MV-4-11 (cell line): ENCODE results near the gene CETP.
A peak's percentile ranks its signal among the peaks of the same experiment; 100 is the strongest.
"Not testable (repeated sequence)": the region's sequence is repeated elsewhere in the genome, so short reads cannot be mapped to it uniquely, and the experiment has no call there.

Source experiments
- DNase-seq: peaks from one replicate; lab custom pipeline; 2025; lab: John Stamatoyannopoulos, UW

The CETP gene

DNA sequence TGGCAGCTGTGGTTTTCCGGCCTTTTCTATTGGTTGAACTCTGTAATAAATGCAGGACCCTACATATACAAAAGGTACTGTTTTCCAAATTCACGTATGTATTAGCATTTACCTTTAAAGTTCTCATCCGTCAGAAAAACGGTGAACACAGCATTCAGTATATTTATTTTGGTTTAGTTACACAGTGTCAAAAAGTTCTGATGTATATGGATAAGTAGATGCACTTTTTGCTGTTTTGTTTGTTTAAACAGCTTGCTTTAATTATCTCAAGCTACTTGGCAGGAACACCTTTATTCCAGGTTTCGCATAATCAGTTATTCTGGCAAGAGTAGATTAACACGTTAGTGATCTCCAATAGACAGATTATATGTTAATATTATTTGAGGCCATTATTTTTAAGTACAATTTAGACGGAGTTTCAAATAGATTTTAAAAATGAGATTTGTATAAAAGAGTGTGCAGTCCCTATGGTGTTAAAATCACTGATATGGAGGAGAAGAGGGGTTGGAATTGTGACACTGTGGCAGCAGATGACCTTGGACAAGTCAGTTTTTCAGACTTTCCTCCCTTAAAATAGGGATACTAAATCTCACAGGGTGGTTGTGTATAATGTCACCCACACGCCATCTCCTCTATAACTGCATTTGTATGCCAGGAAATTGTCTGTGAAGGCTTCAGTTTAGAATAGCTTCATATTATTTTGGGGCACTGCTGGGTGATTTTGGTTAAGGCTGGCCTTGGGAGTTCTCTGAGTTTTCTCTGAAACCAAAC is 27.7 kb upstream of the CETP start:
- DNase-seq: no peak

DNA sequence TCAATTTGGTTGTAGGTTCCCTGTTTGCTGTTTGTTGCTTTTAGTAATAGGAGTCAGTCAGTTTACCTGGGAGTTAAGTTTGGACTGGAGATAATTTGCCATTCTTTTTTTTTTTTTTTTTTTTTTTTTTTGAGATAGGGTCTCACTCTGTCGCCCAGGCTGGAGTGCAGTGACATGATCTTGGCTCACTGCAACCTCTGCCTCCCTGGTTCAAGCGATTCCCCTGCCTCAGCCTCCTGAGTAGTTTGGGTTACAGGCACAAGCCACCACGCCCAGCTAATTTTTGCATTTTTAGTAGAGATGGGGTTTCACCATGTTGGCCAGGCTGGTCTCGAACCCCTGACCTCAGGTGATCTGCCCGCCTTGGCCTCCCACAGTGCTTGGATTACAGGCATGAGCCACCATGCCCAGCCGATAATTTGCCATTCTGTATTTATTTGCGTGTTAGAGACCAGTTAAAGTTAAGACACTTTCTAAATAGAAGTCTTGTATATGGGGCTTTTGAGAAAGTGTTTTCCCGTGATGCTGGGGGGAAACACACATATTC is 27.1 kb upstream of the CETP start:
- DNase-seq: not testable (repeated sequence)

DNA sequence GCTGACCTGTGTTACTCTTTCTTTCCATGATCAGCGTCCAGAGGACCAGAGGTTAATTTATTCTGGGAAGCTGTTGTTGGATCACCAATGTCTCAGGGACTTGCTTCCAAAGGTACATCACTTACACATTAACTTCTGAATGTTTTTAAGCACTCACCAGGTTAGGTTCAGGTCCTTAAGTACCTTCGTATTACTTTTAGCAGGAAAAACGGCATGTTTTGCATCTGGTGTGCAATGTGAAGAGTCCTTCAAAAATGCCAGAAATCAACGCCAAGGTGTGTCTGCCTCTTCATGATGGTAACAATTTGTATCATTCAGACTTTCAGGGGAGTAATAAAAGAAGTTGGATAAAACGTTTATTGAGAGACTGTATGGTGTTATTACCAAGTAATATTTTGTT is 26.5 kb upstream of the CETP start:
- DNase-seq: no peak

DNA sequence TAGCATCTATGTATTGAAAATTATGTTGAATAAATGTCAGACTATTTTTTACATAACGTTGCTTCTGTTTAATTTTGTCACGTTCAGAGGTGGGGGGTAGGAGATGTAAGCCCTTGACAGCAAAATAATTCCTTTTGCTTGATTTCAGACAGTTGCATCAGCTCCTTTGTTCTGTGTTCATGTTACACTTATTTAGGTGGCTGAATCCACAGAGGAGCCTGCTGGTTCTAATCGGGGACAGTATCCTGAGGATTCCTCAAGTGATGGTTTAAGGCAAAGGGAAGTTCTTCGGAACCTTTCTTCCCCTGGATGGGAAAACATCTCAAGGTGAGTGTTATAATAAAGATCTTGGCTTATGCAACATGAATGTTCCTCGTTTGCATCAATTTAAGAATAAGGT is 25.3 kb upstream of the CETP start:
- no peak for DNase-seq

DNA sequence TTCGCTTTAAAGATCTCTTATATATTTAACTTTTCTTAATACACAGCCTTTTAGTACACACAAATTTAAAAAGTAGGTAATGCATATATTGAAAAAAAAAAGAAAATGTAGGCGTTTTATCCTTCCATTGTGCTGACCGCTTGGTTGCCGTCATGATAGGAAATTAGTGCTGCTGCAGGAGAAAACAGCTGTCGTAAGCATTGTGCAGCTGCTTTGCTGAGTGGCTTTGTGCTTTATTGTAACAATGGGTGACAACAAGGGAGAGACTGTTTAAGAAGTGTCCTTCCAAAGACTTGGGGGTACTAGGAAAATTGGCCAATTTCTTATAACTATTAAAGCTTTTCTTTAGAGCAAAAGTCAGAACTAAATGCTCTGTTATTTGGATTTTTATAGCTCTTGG is 24.8 kb upstream of the CETP start:
- no peak for DNase-seq

DNA sequence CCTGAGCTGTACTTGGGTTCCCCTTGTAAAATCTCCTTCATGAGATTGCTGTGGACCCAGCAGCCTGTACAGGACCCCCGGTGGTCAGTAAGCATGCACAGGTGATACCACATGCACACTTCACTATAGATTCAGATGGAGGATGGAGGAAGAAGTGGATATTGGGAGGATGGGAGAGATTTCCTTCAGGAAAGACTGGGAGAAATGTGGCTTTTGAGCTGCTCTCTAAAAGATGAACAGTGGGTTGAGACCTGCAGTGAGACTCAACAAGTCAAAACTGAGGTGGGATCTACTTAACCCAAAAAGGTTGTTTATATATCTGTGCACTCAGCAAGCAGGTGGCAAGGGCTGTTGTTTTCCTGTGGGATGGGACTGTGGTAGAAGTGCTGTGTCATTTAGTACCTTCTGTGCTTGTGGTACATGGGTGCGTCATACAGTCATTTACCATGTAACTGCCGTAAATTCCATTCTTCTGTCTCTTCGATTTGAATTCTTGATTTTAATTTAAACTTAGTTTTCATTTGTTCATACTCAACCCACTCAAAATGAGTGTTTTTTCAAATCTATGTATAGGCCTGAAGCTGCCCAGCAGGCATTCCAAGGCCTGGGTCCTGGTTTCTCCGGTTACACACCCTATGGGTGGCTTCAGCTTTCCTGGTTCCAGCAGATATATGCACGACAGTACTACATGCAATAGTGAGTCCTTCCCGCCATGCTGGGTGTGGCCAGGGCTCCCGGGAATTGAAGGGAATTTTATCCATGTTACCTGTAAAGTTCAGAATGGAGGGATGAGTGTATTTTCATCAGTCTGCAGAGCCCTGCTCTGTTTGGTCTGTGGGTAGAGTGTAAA is 22.9 kb upstream of the CETP start:
- no peak for DNase-seq

DNA sequence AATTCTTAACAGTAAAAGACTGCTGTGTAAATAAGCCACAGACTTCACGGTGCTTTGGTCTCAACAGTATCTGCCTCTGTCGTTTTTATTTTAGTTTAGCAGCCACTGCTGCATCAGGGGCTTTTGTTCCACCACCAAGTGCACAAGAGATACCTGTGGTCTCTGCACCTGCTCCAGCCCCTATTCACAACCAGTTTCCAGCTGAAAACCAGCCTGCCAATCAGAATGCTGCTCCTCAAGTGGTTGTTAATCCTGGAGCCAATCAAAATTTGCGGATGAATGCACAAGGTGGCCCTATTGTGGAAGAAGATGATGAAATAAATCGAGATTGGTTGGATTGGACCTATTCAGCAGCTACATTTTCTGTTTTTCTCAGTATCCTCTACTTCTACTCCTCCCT is 21.9 kb upstream of the CETP start:
- no peak for DNase-seq

DNA sequence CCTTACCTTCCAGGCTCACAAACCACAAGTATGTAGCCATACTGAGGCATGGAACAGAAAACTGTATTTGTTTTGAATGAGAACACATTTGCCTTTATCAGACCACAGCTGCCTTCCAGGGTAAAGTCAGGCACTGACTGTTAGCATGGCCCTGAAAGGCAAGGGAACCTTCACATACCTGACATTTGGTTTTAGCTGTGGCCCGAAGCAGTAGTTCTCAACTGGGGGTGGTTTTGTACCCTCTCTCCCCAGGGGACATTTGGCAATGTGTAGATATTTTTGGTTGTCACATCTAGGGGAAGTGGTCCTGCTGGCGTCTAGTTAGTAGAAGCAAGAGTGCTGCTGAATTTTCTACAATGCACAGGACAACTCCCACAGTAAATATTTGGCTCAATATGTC is 20.7 kb upstream of the CETP start:
- DNase-seq: peak; percentile 20

DNA sequence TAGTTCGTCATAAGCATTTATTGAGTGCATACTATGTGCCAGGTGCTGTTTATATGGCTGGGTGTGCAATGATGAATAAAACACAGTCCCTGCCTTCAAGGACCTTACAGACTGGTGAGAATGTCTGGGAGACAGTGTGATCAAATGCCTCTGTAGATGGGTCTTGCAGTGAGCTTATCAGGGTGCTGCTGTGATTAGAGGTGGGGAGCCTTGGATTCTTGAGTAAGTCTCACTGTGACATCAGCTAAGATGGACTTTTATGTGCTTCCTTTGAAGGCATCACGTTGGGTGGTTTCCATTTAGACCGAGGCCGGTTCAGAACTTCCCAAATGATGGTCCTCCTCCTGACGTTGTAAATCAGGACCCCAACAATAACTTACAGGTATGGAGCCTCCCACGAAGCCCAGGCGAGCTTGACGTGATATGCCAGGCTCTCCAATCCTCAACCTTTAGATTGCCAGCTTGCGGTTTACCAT is 19.9 kb upstream of the CETP start:
- DNase-seq: no peak

DNA sequence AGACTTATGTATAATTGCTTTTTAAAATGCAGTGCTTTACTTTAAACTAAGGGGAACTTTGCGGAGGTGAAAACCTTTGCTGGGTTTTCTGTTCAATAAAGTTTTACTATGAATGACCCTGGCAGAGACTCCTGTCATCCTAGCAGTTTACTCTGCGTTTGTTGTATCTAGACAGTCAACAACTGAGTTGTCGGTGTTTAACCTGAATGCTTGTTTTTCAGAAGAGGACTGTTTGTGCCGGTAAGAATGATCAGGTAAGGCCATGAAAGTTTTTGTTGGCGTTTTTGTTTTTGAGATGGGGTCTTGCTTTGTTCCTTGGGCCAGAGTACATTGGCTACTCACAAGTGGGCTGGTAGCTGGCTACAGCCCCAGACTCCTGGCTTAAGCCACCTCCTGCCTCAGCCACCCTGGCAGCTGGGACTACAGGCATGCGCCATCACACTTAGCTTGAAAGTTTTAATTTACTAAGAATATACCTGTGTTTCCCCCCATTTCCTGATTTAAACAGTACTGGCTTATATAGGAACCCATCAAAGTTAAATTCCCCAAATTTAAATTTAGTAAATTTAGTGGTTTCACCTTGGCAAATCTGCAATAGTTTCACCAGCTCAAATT is 17.9 kb upstream of the CETP start:
- DNase-seq: no peak

DNA sequence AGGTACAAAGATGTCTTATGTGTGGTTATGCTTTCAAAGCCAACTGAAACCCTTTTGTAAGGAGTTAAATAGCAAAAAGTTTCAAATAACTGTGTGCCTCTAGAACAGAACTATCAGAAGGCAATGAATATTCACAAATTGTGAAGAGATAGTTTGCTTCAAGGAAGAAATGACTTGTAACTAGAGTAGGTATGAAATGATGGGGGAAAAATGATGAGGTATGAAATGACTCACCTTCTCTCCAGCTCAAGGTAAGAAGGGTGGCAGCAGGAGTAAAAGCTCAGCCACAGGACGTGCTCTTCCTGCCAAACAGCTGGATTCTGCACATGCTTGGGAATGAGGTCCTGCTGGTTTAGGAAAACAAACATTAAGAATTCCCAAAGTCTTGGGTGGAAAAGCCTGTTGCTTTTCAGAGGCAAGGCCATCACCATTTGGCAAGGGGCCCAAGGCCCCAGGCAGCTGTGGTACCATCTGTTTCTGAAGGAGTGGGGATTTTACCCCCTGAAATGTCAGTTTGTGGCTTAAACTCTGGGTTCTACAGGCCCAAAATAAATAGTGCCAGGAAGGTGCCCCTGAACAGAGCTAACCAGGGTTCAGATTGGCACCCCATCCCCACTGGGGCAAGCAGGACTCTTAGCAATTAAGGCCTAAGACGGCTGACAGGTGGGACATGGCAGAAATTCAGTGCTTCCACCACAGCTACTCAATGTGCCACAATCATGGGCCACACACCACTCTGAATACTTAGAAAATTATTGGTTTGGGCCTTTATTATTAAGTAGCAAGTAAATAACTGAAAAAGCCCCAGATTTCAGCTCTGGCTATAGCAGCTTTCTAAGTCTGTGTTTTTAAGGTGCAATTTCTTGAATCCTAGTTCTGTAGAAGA is 16.6 kb upstream of the CETP start:
- DNase-seq: no peak

DNA sequence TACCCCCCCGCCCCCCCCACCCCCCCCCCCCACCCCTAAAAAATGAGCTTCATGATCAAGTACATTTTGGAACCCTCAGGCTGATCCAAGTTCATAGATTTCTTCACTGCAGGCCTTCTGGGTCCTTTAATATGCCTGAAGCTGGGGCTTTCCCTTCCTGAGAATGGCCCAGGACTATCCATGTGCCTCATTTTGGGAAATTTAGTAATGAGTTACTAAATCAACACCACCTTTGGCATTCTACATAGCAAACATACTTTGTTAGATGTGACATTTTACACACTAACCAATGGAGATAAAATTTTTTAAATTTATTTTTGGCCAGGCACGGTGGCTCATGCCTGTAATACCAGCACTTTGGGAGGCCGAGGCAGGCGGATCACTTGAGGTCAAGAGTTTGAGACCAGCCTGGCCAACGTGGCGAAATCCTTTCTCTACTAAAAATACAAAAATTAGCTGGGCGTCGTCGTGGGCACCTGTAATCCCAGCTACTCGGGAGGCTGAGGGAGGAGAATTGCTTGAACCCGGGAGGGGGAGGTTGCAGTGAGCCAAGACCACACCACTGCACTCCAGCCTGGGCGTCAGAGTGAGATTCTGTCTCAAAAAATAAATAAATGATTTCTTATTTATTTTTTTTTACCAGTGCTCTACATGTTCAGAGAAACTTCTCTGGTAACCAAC is 15.8 kb upstream of the CETP start:
- DNase-seq: no peak

DNA sequence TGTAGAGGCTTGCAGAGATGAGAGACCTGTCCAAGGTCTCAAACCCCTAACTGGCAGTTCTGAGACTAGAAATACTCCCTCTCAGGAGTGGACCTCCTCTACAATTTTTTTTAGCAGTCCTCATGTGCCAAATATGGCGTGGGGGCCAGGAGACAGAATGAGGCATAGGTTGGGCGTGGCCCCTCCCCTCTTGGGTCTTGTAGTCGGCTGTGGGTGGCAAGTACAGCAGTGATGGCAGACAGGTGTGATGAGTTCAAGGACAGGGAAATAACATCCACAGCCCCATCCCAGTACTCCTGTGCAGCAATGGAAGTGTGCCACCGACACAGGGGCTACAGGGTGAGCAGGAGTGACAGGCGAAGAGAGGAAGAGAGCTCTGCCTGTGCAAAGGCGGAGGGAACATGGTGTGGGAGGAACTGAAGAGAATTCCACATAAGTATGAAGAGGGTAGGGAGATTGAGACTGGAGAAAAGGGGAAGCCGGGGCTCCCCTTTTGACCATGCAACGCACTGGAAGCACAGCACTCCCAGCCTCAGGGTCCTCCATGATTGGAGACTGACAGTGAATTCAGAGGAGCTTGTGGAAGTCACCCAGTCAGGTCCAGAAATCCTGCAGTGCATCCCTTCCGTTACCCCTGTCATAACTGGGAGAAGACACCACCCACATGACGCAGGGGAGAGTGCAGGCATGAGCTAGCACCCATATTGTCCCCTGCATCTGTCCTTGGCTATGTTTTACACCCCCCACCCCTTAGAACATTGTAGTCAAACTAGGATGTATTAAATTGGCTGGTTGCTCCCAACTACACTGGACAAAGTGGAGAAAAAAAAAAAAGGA is 14.8 kb upstream of the CETP start:
- no peak for DNase-seq

DNA sequence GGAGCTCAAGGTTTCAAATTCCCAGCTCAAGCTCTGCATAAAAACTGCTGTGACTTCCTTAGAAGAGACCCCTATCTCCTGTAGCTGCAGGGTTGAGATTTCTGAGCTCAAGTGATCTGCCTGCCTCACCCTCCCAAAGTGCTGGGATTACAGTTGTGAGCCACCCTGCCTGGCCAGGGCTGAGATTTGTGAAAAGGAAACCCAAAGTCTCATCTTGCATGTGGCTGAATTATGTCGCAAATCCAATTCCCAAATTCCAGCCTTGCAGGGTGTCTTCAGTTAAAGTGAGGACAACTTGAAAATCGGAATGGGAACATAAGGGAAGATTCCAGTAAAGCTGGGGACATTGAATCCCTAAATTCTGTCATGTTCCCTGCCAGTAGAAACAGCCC is 14.2 kb upstream of the CETP start:
- no peak for DNase-seq

DNA sequence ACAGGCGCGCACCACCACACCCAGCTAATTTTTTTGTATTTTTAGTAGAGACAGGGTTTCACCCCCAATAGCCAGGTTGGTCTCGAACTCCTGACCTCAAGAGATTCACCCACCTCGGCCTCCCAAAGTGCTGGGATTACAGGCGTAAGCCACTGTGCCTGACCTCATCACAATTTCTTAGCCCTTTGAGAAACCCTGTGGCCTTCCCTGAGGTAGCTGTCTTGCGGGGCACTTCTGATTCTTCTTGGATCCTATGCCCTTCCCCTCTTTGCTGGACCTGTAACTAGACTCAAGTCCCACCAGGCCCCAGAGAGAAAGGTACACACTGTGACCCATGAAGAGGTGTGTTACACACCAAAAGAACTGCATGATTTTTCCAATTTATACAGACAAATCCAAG is 13.5 kb upstream of the CETP start:
- no peak for DNase-seq

DNA sequence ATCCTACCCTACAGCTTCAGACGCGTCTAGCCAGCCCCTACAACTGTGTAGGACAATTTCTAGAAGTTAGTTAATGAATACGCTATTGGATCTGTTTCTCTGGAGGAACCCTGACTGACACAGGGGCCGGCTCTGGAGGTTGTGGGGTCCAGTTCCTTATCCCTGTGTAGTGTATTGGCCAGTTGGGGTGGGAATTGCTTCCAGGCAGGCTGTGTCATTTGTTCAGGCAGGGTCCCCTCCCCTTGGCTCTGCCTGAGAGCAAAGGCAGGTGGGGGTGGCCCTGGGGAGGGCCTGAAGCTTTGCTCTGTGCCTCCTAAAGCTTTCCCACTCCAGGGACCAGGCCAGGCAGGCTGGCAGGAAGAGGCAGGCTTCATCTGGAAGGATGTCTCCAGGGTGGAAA is 11.7 kb upstream of the CETP start:
- DNase-seq: no peak

DNA sequence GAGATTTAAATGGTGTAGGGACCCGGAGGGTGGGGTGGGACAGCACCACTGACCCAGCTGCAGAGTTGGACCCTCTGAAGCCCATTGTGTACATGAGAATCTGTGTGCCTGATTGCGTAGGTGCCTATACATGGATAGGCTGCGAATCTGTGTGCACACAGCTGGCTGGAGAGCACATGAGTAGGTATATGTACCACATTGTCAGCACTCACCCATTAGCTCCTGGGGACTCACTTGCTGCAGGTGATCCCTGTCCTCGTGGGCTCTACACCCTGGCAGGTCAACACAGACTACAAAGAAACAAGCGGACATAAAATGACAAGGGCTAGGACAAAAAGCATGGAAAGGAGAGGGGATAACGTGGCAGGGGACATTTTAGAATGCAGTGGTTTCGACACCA is 11.3 kb upstream of the CETP start:
- DNase-seq: no peak

DNA sequence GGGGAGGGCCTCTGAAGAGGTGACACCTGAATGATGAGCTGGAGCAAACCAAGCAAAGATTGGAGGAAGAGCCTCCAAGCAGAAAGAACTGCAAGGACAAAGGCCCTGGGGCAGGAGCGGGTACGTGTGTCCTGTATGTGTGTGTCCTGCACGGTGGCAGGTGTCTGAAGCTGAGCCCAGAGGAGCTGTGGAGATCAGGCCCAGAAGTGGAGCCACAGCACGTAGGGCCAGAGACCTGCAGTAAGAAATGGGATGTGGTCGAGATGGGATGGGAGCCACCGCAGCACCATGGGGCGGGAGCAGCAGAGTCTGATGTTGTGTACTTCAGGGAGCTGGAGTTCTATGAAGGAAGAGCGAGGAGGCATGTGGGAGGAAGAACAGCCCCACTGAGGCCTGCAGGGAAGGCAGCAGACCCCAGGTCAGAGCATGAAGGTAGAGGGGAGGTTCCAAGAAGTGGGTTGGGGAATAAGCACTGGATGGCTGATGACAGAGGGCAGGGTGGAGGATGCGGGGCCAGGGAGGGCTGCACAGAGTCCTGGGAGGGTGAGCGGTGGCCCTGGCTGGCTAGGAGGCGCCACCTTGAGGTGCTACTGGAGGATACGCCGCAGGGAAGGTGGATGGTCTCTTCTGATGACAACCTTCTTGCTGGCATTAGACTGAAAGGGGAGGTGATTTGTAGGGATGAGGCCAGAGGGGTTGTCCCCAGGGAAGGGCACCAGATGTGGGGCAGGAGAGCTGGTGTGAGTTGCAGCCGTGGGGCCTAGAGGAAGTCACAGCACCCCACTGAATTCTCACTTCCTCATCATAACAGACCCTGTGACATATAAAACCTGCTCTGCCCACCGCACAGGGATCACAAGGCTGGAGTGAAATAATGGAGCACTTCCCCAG is 10.6 kb upstream of the CETP start:
- DNase-seq: peak; percentile 99

DNA sequence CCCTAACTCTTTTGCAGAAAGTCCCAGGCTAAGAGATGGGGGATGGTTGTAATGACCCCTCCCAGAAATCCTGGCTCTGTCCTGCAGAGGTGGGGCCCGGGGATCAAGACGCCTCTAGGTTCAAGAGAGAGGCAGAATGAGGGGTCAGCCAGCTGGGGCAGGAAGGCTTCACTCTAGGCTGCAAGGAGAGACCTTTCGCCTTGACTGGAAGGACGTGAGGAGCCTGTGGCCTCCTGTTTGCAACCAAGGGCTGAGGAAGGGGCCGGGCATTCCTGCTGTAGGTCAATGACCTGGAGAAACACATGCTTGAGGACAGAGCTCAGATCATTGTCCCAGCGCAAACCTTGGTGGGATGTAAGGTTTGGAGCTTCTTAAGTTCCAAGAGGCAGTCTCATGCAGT is 8.7 kb upstream of the CETP start:
- no peak for DNase-seq
